VCaP (cell line): ENCODE results near the gene ELMO2.

Experiments
- H3K27ac ChIP-seq: fragments of 450-650 bp; 2 replicates; pipeline ENCODE4 v1.5.1; 2017
- TF ChIP-seq, protein P1 (sequence below): fragments of 450-650 bp; conservative IDR thresholded peaks from 2 replicates; pipeline ENCODE4 v1.5.1; 2017; ENCODE audit warnings: mild to moderate bottlenecking, moderate library complexity

Gene ELMO2

DNA sequence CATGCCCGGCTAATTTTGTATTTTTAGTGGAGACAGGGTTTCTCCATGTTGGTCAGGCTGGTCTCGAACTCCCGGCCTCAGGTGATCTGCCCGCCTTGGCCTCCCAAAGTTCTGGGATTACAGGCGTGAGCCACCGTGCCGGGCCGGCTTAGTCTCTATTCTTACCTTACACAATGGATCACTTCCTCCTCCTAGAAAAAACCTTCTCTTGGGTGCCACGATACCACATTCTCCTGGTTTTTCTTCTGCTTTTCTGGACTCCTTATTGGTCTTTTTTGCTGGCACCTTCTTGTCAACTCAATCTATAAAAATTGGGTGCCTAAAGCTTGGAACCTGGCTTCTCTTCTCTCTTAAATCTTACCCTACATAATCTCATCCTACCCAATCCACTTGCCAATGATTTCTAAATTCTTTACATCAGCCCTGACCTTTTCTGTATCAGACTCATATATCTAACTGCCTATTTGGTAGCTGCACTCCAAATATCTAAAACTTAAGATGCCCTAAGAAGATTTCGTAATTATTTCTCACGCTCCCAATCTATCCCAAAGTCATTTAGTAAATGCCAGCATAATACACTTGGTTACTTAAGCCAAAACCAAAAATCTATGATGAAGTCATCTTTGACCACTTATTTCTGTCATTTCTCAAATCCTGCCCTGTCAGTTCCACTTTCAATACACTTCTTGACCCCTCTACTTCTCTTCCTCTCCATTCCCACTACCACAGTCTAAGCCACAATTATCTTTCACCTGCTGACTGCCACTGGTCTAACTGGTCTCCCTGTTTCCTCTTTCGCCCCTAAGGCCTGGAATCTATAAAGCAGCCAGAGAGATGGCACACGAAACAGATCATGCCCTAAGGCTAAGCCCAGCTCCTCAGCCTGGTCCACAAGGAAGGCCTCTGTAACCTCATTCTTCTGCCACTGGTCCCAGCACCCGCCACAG, 43.2 kb downstream of the ELMO2 start:
- H3K27ac ChIP-seq = peak overlapping the region; percentile 99

DNA sequence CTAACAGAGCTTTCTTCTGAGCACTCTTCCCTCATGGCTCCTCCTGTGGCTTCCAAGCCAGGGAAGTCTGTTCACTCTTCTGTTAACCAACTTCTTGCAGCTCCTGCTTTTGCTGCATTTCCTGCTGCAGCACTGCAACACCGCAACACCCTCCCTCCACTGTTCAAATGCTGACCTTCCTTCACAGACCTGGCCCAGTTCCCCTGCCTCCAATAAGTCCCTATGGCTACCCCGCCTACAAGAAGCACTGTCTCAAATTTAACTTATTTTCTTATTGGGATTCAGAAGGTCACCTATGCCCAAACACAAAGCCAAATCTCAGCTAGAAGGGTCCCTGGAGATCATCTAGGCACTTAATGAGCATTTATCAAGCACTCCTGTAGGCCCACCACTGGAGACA, 44.6 kb downstream of the ELMO2 start:
- TF ChIP-seq, protein P1, sequence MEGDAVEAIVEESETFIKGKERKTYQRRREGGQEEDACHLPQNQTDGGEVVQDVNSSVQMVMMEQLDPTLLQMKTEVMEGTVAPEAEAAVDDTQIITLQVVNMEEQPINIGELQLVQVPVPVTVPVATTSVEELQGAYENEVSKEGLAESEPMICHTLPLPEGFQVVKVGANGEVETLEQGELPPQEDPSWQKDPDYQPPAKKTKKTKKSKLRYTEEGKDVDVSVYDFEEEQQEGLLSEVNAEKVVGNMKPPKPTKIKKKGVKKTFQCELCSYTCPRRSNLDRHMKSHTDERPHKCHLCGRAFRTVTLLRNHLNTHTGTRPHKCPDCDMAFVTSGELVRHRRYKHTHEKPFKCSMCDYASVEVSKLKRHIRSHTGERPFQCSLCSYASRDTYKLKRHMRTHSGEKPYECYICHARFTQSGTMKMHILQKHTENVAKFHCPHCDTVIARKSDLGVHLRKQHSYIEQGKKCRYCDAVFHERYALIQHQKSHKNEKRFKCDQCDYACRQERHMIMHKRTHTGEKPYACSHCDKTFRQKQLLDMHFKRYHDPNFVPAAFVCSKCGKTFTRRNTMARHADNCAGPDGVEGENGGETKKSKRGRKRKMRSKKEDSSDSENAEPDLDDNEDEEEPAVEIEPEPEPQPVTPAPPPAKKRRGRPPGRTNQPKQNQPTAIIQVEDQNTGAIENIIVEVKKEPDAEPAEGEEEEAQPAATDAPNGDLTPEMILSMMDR = no peak
- no peak overlapping the region for H3K27ac ChIP-seq

More for the DNA sequence above, 43.2 kb downstream of the ELMO2 start:
- TF ChIP-seq, protein P1 = no peak

GRCh38 chr20:46361381-46361780, 45.0 kb downstream of the ELMO2 start:
- H3K27ac ChIP-seq = no peak overlapping the region

DNA sequence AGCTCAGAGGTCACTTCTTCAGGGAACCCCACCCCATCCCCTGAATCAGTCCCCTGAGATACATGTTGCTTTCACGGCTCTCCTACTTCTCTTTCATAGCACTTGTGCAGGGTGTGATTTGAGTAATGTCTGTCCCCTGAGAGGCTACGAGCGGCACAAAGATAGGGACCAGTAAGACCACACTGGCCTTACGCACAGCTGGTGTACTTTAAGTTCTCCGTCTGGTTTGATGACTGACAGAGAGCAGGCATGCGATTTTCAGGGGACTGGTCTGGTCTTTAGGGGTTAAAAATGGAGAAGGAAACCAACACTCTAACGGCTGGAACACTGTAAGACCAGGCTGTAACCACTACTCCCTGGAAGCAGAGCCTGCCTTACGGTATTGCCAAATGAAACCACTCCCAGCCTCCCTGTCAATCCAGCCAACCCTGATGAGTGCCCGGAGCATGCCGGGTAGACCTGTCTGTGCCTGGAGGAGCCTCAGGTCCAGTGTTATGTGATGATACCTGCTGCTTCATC, 47.1 kb downstream of the ELMO2 start:
- TF ChIP-seq, protein P1 = no peak
- H3K27ac ChIP-seq = no peak overlapping the region

More at GRCh38 chr20:46361381-46361780, 45.0 kb downstream of the ELMO2 start:
- TF ChIP-seq, protein P1 = no peak

- TF ChIP-seq, protein P1 = no peak
- no peak overlapping the region for H3K27ac ChIP-seq
These were observed 47.9 kb downstream of the ELMO2 start for GRCh38 chr20:46358346-46359058.

GRCh38 chr20:46357030-46357514, 49.3 kb downstream of the ELMO2 start:
- TF ChIP-seq, protein P1 = no peak

More at GRCh38 chr20:46357030-46357514, 49.3 kb downstream of the ELMO2 start:
- H3K27ac ChIP-seq = peak overlapping the region; percentile 16; the same call in 1 of the 2 replicates
